ENCODE measurements around the gene UBE2E2. TPM values are rescaled to one million over a fixed set of nuclear protein-coding genes. Genes with fewer than 3 reads are reported as not detected.

Gene UBE2E2
- total RNA-seq, 1 experiment from 2014 or later: 45.0 TPM

DNA sequence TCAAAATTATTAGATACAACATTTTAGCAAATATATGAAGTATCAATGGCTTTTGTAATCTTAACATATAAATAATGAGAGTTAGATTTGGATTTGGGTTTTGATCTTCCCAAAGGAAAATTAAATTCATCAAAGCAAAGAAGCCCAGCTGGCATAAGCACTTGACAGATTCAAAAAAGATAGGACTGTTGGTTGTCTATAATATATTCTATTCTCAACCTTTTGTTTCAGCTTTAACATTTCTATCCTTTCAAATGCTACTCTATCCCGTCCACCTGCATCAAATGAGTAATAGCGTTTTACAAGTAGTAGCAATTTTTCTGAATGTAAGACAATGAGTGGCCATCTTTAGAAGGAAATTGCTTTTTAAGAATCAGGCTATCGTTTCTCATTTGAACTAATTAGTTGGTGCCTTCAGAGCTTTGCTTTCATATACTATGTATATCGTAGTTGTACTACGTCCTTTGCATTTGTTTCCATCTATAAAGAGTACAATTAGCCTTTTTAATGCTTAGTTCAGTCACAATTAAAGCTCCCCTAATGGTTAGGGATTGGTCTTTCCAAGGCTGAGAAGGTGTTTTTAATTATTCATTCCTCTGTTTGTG lies 278.0 kb downstream of the UBE2E2 start:
- Histone ChIP-seq H3K27ac (no peak overlapping the region), H3K4me3 (no peak overlapping the region), H3K27me3 (replicated peaks) (no peaks in the 10 kb centered on the region), H3K9me3 (replicated peaks) (no peaks in the 10 kb centered on the region), H3K36me3 (no peaks in the 10 kb centered on the region), H3K4me1 (replicated peaks) (no peaks in the 10 kb centered on the region)
- no peak for DNase-seq (ENCODE audit: low read depth in 1 of 2, low spot score in 2 of 2)

DNA sequence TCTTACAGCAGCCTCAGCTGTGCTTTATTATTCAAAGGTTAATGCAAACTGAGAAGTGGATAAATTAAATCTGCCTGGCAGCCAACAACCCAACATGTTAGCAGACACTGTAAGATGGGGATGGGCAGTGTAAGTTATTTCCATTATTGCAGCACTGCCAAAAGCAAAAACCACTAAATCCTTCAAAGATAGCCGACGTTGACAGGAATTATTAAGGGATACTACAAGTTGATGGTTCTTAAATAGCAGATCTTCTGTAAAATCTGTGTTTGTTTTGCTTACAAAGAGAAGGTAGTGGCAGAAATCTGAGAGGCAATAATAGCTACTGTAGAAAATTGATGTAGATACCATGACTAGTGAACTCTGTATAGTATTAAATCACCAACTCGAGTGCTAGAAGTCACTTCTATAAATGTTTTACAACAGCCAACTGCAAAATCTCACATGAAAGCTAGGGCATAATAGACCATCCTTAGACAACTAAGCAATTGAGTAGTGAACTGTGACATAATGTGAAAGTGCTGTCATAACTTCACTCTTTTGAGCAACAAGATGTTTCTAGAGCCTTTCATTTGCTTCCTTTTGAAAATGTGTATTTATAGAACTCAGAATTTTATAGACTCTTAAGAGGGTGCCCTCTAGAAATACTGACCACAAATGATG lies 278.6 kb downstream of the UBE2E2 start:
- no peaks in the 10 kb centered on the region for H3K4me1 ChIP-seq (replicated peaks)
- no peak overlapping the region for H3K27ac ChIP-seq
- no peak overlapping the region for H3K4me3 ChIP-seq
- no peaks in the 10 kb centered on the region for H3K36me3 ChIP-seq
- no peak for DNase-seq (ENCODE audit: low read depth in 1 of 2, low spot score in 2 of 2)
- no peaks in the 10 kb centered on the region for H3K27me3 ChIP-seq (replicated peaks)
- H3K9me3 ChIP-seq (replicated peaks): no peaks in the 10 kb centered on the region

DNA sequence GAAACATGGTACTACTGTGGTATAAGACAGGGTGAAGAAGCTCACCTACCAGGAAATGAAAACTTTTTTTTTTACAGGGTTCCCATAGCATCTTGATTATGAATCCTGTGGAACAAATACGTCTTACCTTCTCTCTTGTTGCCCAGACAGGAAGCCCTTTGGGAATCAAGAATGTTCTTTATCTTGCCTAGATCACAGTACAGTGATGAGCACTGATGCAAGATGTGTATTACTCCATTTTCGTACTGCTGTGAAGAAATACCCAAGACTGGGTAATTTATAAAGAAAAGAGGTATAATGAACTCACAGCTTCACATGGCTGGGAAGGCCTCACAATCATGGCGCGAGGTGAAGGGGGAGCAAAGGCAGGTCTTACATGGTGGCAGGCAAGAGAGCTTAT lies 281.3 kb downstream of the UBE2E2 start:
- H3K27ac ChIP-seq: no peak overlapping the region
- no peak overlapping the region for H3K4me3 ChIP-seq
- no peaks in the 10 kb centered on the region for H3K9me3 ChIP-seq (replicated peaks)
- DNase-seq (ENCODE audit: low read depth in 1 of 2, low spot score in 2 of 2): no peak
- H3K36me3 ChIP-seq: no peaks in the 10 kb centered on the region
- no peaks in the 10 kb centered on the region for H3K27me3 ChIP-seq (replicated peaks)
- H3K4me1 ChIP-seq (replicated peaks): no peaks in the 10 kb centered on the region

DNA sequence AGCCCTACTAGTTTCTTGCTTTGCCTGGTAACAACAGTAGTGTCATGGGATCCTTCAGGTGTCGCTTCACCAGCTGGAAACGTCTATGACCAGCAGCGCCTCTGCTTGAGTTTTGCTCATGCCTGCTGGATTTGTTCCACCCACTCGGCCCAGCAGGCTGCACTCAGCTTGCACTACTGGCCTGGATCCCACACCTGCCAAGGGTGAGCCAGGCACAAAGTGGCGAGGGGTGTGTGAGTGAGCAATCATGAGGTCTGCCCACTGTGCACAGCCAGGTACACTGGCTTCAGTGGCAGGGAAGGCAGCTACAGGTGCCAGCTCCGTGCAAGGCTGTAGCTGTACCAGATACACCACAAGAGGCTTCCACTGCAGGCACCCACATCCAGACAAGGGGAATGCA lies 282.8 kb downstream of the UBE2E2 start:
- H3K4me1 ChIP-seq (replicated peaks): peaks cover 4% of the 10 kb centered on the region; the same call in 1 of the 2 replicates
- DNase-seq (ENCODE audit: low read depth in 1 of 2, low spot score in 2 of 2): no peak
- no peaks in the 10 kb centered on the region for H3K9me3 ChIP-seq (replicated peaks)
- H3K4me3 ChIP-seq: no peak overlapping the region
- no peaks in the 10 kb centered on the region for H3K36me3 ChIP-seq
- H3K27me3 ChIP-seq (replicated peaks): no peaks in the 10 kb centered on the region
- no peak overlapping the region for H3K27ac ChIP-seq

DNA sequence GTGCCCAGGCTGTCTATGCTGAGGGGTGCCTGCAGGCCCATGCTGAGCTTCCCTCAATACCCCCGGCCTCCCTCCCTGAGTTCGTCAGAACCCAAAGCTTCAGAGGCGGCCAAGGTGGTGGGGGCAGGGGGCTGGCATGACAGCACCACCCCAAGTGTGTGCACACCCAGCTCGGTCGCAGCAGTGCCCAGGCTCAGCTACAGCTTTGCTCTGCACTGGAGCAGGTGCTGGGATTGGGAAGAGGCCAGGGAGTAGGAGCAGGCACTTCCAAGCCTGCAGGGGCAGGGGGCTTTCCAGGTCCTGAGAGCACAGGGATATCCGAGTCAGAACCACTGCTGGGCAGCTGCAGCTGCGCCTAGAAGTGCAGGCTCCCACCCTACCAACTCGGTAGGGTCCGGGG lies 283.9 kb downstream of the UBE2E2 start:
- Histone ChIP-seq H3K27ac (no peak overlapping the region), H3K27me3 (replicated peaks) (no peaks in the 10 kb centered on the region), H3K4me1 (replicated peaks) (peaks cover 4% of the 10 kb centered on the region; the same call in 1 of the 2 replicates), H3K4me3 (no peak overlapping the region), H3K36me3 (no peaks in the 10 kb centered on the region), H3K9me3 (replicated peaks) (no peaks in the 10 kb centered on the region)
- no peak for DNase-seq (ENCODE audit: low read depth in 1 of 2, low spot score in 2 of 2)

DNA sequence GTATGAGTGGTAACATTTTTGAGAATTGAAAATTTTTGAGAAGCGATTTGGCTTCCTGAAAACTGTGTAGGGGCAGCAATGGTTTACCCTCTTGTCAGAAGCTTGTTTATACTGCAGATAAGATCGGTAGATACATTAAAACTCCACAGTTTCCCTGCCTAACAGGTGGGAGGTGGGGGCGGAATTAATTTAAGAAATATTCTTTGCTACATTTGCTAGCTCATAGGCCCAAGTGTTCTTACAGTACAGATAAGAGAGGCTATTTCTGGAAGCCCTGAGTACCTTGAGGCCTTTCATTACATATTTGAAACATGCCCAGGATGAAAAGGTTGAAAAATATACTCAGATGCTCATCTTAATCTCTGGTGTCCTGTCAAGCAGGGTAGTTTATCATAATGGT lies 285.5 kb downstream of the UBE2E2 start:
- DNase-seq (ENCODE audit: low read depth in 1 of 2, low spot score in 2 of 2): no peak

DNA sequence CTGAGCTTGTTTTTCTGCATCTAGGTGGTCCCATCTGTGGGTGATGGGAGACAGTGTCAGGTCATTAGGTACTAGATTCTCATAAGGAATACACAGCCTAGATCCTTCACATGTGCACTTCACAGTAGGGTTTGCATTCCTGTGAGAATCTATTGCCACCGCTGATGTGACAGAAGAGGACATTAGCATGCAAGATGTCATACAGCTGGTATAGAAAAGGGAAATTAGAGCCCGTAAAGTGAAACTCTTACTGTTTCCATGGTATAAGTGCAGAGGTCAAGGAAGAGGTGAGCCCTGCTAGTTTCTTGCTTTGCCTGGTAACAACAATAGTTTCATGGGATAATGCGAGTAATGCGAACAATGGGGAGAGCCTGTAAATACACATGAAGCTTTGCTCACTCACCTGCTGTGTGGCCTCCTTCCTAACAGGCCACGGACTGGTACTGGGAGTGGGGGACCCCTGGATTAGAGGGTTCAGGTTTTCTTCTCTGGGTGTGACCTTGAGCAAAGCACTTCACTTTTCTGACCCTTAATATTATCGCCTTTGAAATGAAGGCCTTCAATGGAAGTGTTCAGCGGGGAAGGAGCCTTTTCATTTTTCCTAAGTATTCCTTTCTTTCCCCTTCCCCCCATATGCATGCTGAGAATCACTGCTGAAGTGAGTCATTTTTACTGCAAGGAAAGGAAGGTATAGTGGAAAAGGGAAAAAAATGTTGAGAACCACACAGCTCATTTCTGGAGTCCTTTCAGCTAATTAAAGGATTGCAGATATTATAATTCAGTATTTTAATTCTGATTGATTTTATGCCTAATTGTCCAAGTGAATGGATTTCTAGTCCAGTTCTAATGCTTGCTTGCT lies 286.4 kb downstream of the UBE2E2 start:
- no peaks in the 10 kb centered on the region for H3K9me3 ChIP-seq (replicated peaks)
- no peak overlapping the region for H3K4me3 ChIP-seq
- no peaks in the 10 kb centered on the region for H3K36me3 ChIP-seq
- no peaks in the 10 kb centered on the region for H3K27me3 ChIP-seq (replicated peaks)
- no peak for DNase-seq (ENCODE audit: low read depth in 1 of 2, low spot score in 2 of 2)
- peaks cover 4% of the 10 kb centered on the region; the same call in 1 of the 2 replicates for H3K4me1 ChIP-seq (replicated peaks)
- H3K27ac ChIP-seq: no peak overlapping the region

More for the DNA sequence above, 285.5 kb downstream of the UBE2E2 start:
- H3K36me3 ChIP-seq: no peaks in the 10 kb centered on the region
- no peaks in the 10 kb centered on the region for H3K27me3 ChIP-seq (replicated peaks)
- H3K9me3 ChIP-seq (replicated peaks): no peaks in the 10 kb centered on the region
- H3K27ac ChIP-seq: no peak overlapping the region
- peaks cover 4% of the 10 kb centered on the region; the same call in 1 of the 2 replicates for H3K4me1 ChIP-seq (replicated peaks)
- no peak overlapping the region for H3K4me3 ChIP-seq

DNA sequence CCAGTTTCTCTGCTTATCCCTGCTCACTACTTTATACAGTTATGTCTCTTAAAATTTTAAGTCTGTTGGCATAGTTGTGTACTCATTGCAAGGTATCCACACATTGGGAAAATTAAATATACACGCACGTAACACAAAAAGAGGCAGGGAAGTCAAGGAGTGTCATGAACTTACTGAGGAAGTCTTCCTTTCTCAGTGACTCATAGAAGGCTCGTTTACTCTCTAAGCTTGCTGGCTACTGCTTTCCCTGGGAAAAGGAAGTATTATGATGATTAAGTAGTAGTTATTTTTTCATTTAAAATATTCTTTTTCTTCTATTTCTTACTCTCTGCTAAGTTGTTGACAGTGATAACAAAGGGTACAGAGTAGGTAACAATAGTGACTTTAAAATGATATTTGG lies 287.3 kb downstream of the UBE2E2 start:
- Histone ChIP-seq H3K4me1 (replicated peaks) (peaks cover 4% of the 10 kb centered on the region; the same call in 1 of the 2 replicates), H3K27me3 (replicated peaks) (no peaks in the 10 kb centered on the region), H3K9me3 (replicated peaks) (no peaks in the 10 kb centered on the region), H3K36me3 (no peaks in the 10 kb centered on the region), H3K4me3 (no peak overlapping the region), H3K27ac (no peak overlapping the region)
- peak in 1 of 2 experiments; percentile 15 for DNase-seq (ENCODE audit: low read depth in 1 of 2, low spot score in 2 of 2)

DNA sequence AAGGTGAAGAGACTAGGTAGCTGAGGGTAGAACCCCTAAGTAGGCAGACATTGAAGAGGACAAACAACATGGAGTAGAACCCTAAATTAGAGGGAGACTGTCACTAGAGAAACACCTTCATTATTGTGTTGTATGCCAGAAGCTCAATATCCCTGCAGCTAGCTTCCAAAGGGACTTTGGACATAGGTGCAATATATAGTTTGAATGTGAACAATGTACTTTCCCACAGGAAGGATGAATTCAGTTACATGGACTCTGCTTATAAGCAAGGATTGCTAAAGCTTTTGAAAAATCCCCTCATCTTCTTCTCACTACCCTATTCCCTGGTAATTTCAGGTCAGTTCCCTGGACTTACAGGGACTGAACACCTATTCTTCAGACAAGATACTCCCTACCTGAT lies 288.9 kb downstream of the UBE2E2 start:
- Histone ChIP-seq H3K27me3 (replicated peaks) (no peaks in the 10 kb centered on the region), H3K36me3 (no peaks in the 10 kb centered on the region), H3K4me3 (no peak overlapping the region), H3K9me3 (replicated peaks) (no peaks in the 10 kb centered on the region), H3K4me1 (replicated peaks) (peaks cover 4% of the 10 kb centered on the region; the same call in 1 of the 2 replicates), H3K27ac (no peak overlapping the region)
- DNase-seq (ENCODE audit: low read depth in 1 of 2, low spot score in 2 of 2): no peak

DNA sequence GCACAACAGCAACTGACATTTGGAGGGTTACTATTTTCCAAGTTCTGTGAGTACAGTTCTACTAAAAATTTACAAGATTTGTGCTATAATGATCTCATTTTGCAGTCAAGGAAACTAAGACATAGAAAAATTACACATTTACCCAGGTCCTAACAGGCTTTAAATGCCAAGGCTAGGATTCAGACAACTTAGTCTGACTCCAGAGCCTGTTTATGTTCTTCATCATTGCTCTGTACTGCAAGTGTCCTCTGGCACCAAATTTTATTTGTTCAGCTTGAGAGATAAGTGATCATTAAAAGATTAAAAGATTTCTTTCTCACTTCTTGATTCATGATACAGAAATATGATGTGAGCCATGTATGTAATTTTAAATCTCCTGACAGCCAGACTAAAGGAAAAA lies 290.8 kb downstream of the UBE2E2 start:
- no peak overlapping the region for H3K27ac ChIP-seq
- DNase-seq (ENCODE audit: low read depth in 1 of 2, low spot score in 2 of 2): no peak
- H3K4me3 ChIP-seq: no peak overlapping the region
- H3K4me1 ChIP-seq (replicated peaks): peaks cover 4% of the 10 kb centered on the region; the same call in 1 of the 2 replicates
- no peaks in the 10 kb centered on the region for H3K36me3 ChIP-seq
- H3K27me3 ChIP-seq (replicated peaks): no peaks in the 10 kb centered on the region
- no peaks in the 10 kb centered on the region for H3K9me3 ChIP-seq (replicated peaks)

DNA sequence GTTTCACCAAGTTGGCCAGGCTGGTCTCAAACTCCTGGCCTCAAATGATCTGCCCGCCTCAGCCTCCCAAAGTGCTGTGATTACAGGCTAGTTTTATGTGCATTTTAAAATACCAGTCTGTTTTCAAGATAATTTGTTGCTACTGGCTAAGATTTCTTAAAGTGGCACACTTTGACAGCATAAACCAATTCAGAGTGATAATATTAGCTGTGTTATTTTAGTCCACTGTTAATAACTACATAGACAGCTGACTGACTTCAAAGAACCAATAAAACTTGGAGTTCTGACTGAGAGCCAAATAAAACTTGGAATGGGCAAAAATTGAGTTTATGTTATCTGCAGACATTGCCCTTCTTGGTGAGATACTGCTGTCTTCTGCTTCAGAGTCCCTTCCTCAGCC lies 291.8 kb downstream of the UBE2E2 start:
- peaks cover 4% of the 10 kb centered on the region; the same call in 1 of the 2 replicates for H3K4me1 ChIP-seq (replicated peaks)
- H3K36me3 ChIP-seq: no peaks in the 10 kb centered on the region
- H3K27ac ChIP-seq: no peak overlapping the region
- no peaks in the 10 kb centered on the region for H3K9me3 ChIP-seq (replicated peaks)
- DNase-seq (ENCODE audit: low read depth in 1 of 2, low spot score in 2 of 2): no peak
- no peak overlapping the region for H3K4me3 ChIP-seq
- H3K27me3 ChIP-seq (replicated peaks): no peaks in the 10 kb centered on the region

DNA sequence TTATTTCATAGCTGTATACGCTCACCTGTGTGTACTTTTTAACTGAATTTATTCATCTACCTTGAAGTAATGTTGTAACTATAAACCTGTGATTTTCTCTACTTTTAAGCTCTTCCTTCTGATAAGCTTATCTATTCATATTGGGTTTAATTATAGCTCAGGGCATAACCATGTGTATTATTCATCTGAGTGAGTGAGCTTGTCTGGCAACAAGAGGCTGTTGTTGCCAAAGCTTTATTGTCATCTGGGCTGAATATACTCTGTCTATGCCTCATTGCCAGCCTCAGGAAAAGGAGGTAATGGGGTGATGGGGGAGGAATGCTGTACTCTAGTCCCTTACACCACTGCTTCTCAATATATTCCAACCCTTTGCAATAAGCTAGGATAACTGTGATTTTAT lies 292.4 kb downstream of the UBE2E2 start:
- no peaks in the 10 kb centered on the region for H3K27me3 ChIP-seq (replicated peaks)
- H3K4me3 ChIP-seq: no peak overlapping the region
- peaks cover under 1% of the 10 kb centered on the region; the same call in 1 of the 2 replicates for H3K4me1 ChIP-seq (replicated peaks)
- no peak for DNase-seq (ENCODE audit: low read depth in 1 of 2, low spot score in 2 of 2)
- H3K36me3 ChIP-seq: no peaks in the 10 kb centered on the region
- no peaks in the 10 kb centered on the region for H3K9me3 ChIP-seq (replicated peaks)
- no peak overlapping the region for H3K27ac ChIP-seq

DNA sequence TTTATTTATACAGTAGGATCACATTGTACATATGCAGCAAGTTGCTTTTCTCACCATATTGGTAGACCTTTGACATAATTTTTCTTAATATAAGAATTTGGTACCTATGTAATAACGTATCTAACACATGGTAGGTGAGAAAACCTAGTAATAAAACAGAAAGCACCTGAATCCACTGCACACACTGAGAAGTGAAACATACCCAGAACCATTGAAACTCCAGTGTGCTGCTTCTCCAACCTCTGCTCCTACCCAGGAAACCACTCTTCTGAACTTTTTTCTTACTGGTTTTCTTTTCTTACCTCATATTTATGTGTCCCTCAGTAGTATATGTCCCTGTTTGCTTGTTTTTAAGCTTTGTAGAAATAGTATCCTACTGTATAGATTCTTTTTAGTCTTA lies 293.0 kb downstream of the UBE2E2 start:
- Histone ChIP-seq H3K27ac (no peak overlapping the region), H3K27me3 (replicated peaks) (no peaks in the 10 kb centered on the region), H3K36me3 (no peaks in the 10 kb centered on the region), H3K4me1 (replicated peaks) (no peaks in the 10 kb centered on the region), H3K4me3 (no peak overlapping the region), H3K9me3 (replicated peaks) (no peaks in the 10 kb centered on the region)
- DNase-seq (ENCODE audit: low read depth in 1 of 2, low spot score in 2 of 2): no peak

DNA sequence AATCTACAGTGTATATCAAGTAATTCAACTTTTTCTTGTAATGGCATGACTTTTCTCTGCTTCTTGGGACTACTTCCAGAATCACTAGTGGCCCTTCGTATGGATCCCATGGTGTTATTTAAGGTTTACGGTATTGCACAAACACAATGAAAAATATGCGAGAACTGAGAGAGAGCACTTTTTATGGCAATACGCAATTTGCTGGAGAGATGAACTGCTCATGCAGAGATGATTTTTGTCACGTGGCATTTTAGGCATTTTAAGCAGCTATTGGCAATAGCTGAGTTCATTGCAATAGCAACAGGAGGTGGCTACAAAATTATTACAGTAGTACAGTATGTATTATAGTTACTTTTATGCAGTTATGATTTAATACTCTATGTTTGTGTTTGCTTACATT lies 294.0 kb downstream of the UBE2E2 start:
- Histone ChIP-seq H3K27me3 (replicated peaks) (no peaks in the 10 kb centered on the region), H3K9me3 (replicated peaks) (no peaks in the 10 kb centered on the region), H3K36me3 (no peaks in the 10 kb centered on the region), H3K4me3 (no peak overlapping the region), H3K27ac (no peak overlapping the region), H3K4me1 (replicated peaks) (no peaks in the 10 kb centered on the region)
- no peak for DNase-seq (ENCODE audit: low read depth in 1 of 2, low spot score in 2 of 2)
